ENCODE measurements around the gene GINS2. TPM values are rescaled to one million over a fixed set of nuclear protein-coding genes. Genes with fewer than 3 reads are reported as not detected.

The GINS2 gene
- total RNA-seq, 3 donors from 2014 or later (not counting 1 experiment from before 2014, with no cell fraction given) = 0.73 to 2.6 (median 0.89) TPM

DNA sequence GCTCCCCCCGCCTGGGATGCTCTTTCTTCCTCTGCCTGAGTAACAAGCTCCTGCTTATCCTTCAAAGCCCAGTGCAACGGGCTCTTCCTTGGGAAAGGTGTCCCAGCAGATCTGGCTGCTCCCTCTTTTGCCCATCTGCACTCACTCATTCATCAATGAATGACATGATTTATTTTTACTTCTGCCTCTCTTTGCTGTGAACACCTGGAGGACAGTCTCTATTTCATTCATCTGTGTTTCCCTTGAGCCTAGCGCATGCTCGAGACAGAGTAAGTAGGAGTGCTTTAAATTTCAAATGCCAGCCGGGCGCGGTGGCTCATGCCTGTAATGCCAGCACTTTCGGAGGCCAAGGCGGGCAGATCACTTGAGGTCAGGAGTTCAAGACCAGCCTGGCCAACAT is 22.0 kb upstream of the GINS2 start:
- Histone ChIP-seq H3K27me3 (ENCODE audit: control insufficient read depth, insufficient read depth, low read length) (no peaks in the 10 kb centered on the region), H3K36me3 (ENCODE audit: control insufficient read depth, insufficient read depth, low read length) (no peaks in the 10 kb centered on the region), H3K9me3 (ENCODE audit: control insufficient read depth, insufficient read depth, low read length) (peaks cover 4% of the 10 kb centered on the region), H3K4me1 (ENCODE audit: control insufficient read depth, insufficient read depth, low read length) (no peaks in the 10 kb centered on the region), H3K4me3 (ENCODE audit: low read length) (no peak overlapping the region), H3K27ac (ENCODE audit: low read length) (no peak overlapping the region)
- Mint-ChIP-seq H3K27me3 (ENCODE audit: low read depth in 2 of 2) (peaks cover 3 to 6% of the 10 kb centered on the region in 2 donors), H3K4me3 (no peak overlapping the region), H3K27ac (no peak overlapping the region), H3K9me3 (no peaks in the 10 kb centered on the region), H3K36me3 (no peaks in the 10 kb centered on the region), H3K4me1 (no peaks in the 10 kb centered on the region)
- intact Hi-C loops (cut with micrococcal nuclease) = loop anchor here (10.0 kb wide), 1 partner anchor 56 kb away; no protein-coding TSS in a partner anchor
- DNase-seq = no peak
- TF ChIP-seq, protein P1, sequence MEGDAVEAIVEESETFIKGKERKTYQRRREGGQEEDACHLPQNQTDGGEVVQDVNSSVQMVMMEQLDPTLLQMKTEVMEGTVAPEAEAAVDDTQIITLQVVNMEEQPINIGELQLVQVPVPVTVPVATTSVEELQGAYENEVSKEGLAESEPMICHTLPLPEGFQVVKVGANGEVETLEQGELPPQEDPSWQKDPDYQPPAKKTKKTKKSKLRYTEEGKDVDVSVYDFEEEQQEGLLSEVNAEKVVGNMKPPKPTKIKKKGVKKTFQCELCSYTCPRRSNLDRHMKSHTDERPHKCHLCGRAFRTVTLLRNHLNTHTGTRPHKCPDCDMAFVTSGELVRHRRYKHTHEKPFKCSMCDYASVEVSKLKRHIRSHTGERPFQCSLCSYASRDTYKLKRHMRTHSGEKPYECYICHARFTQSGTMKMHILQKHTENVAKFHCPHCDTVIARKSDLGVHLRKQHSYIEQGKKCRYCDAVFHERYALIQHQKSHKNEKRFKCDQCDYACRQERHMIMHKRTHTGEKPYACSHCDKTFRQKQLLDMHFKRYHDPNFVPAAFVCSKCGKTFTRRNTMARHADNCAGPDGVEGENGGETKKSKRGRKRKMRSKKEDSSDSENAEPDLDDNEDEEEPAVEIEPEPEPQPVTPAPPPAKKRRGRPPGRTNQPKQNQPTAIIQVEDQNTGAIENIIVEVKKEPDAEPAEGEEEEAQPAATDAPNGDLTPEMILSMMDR (IDR thresholded peaks at IDR 0.05) = no peak
- no peak for ATAC-seq
- 93% methylated on average over 9 of the region's 9 CpGs for WGBS (ENCODE audit: insufficient coverage)

DNA sequence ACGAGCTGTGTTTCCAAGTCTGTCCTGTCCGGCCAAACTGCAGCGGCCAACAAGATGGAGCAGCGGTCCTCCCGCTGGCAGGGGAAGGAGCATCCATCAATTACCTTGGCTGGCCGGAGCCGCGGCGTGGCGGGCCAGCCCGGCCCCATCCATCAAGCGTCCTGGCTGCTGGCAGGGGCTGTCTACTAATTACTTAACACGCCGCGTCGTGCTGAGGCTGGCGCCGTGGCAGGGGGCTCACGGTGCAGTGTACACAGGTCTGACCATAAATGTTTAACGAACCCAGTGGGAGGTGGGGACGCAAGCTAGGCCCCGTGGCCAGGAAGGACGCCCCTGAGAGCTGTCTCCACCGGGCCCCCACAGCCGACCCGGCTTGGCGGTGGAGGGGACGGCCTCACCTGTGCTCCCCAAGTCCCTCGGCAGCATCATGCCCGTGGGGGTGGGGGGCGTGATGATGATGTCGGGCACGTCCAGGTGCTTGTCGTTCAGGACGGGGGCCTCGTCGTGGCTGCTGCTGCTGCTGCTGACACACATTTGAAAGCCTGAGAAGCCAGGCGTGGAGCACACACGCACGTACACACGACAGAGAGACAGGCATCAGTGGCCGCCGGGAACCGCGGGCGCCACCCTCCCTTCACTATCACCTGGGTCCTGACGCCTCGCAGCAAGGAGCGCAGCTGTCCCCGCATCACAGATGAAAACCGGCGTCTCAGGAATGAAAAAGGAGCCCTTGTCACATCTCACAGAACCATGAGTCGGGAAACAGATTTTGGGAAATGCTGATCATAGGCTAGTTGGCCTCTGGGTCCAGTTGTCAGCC is 21.2 kb upstream of the GINS2 start:
- Histone ChIP-seq H3K36me3 (ENCODE audit: control insufficient read depth, insufficient read depth, low read length) (no peaks in the 10 kb centered on the region), H3K4me3 (ENCODE audit: low read length) (no peak overlapping the region), H3K27ac (ENCODE audit: low read length) (no peak overlapping the region), H3K9me3 (ENCODE audit: control insufficient read depth, insufficient read depth, low read length) (peaks cover 4% of the 10 kb centered on the region), H3K4me1 (ENCODE audit: control insufficient read depth, insufficient read depth, low read length) (no peaks in the 10 kb centered on the region), H3K27me3 (ENCODE audit: control insufficient read depth, insufficient read depth, low read length) (no peaks in the 10 kb centered on the region)
- Mint-ChIP-seq H3K4me3 (no peak overlapping the region), H3K27ac (no peak overlapping the region), H3K36me3 (no peaks in the 10 kb centered on the region), H3K9me3 (no peaks in the 10 kb centered on the region), H3K4me1 (no peaks in the 10 kb centered on the region), H3K27me3 (ENCODE audit: low read depth in 2 of 2) (no peaks in the 10 kb centered on the region)
- no peak for DNase-seq
- TF ChIP-seq, protein P1 (IDR thresholded peaks at IDR 0.05) = no peak
- no peak for ATAC-seq
- WGBS (ENCODE audit: insufficient coverage) = 93% methylated on average over 53 of the region's 53 CpGs
- intact Hi-C loops (cut with micrococcal nuclease) = loop anchor here (10.0 kb wide), 1 partner anchor 55 kb away; no protein-coding TSS in a partner anchor

DNA sequence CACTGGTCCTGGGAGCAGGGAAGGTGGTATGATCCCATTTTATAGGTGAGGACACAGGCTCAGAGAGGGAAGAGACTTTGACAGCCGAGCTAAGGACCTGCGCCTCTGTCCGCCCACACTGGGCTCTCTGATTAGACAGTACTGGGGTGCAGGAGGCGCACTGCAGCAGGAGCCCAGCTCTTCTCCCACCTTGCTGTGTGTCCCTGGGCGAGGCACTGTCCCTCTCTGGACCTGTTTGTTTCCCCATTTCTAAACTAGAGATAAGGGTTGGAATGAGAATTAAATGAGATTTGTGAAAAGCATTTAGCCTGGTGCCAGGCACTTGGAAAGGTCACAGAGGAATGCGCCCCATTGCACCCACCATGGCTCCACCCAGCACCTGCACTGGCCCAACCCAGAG is 19.6 kb upstream of the GINS2 start:
- intact Hi-C loops (cut with micrococcal nuclease) = no loop called here
- TF ChIP-seq, protein P1 (IDR thresholded peaks at IDR 0.05) = no peak
- Histone ChIP-seq H3K4me1 (ENCODE audit: control insufficient read depth, insufficient read depth, low read length) (no peaks in the 10 kb centered on the region), H3K36me3 (ENCODE audit: control insufficient read depth, insufficient read depth, low read length) (no peaks in the 10 kb centered on the region), H3K9me3 (ENCODE audit: control insufficient read depth, insufficient read depth, low read length) (peaks cover 4% of the 10 kb centered on the region), H3K4me3 (ENCODE audit: low read length) (no peak overlapping the region), H3K27me3 (ENCODE audit: control insufficient read depth, insufficient read depth, low read length) (no peaks in the 10 kb centered on the region), H3K27ac (ENCODE audit: low read length) (no peak overlapping the region)
- H3K9me3 Mint-ChIP-seq = no peaks in the 10 kb centered on the region
- no peak overlapping the region for H3K4me3 Mint-ChIP-seq
- no peaks in the 10 kb centered on the region for H3K27me3 Mint-ChIP-seq (ENCODE audit: low read depth in 2 of 2)
- no peak for DNase-seq
- H3K4me1 Mint-ChIP-seq = no peaks in the 10 kb centered on the region
- no peak overlapping the region for H3K27ac Mint-ChIP-seq
- no peak for ATAC-seq
- WGBS (ENCODE audit: insufficient coverage) = 96% methylated on average over 6 of the region's 6 CpGs
- no peaks in the 10 kb centered on the region for H3K36me3 Mint-ChIP-seq

Data from natural killer cell (primary cell).